Mucosa of rectum (tissue), 2 donors: ENCODE data around the gene RFTN1.

Source experiments
- H3K27ac ChIP-seq, 2 donors: one replicate each; pipeline ENCODE4 v1.7.0; 2013; ENCODE audit warnings: inconsistent platforms in 2 of 2, low read depth in 2 of 2, low read length in 2 of 2
- H3K27me3 ChIP-seq, 2 donors: one replicate each; pipeline ENCODE4 v1.7.0; 2013; ENCODE audit warnings: low read length in 2 of 2; ENCODE audit not compliant: control insufficient read depth in 2 of 2, insufficient read depth in 2 of 2
- H3K36me3 ChIP-seq, 2 donors: one replicate each; pipeline ENCODE4 v1.7.0; 2013; ENCODE audit warnings: low read length in 2 of 2; ENCODE audit not compliant: control insufficient read depth in 2 of 2, insufficient read depth in 2 of 2
- H3K4me1 ChIP-seq, 2 donors: one replicate each; pipeline ENCODE4 v1.7.0; 2013; ENCODE audit warnings: low read length in 2 of 2, mild to moderate bottlenecking in 1 of 2; ENCODE audit not compliant: control insufficient read depth in 2 of 2, insufficient read depth in 2 of 2
- H3K4me3 ChIP-seq, 2 donors: one replicate each; pipeline ENCODE4 v1.7.0; 2013; ENCODE audit warnings: low read length in 2 of 2
- H3K9ac ChIP-seq, 2 donors: one replicate each; pipeline ENCODE4 v1.7.0; 2013; ENCODE audit warnings: low read length in 2 of 2, low read depth in 1 of 2, mild to moderate bottlenecking in 1 of 2
- H3K9me3 ChIP-seq, 2 donors: one replicate each; pipeline ENCODE4 v1.7.0; 2013; ENCODE audit warnings: low read length in 2 of 2; ENCODE audit not compliant: control insufficient read depth in 2 of 2
- donor health status: healthy.
- donor health status: Normal muscosa, but diverticular disease.

RFTN1 gene

DNA sequence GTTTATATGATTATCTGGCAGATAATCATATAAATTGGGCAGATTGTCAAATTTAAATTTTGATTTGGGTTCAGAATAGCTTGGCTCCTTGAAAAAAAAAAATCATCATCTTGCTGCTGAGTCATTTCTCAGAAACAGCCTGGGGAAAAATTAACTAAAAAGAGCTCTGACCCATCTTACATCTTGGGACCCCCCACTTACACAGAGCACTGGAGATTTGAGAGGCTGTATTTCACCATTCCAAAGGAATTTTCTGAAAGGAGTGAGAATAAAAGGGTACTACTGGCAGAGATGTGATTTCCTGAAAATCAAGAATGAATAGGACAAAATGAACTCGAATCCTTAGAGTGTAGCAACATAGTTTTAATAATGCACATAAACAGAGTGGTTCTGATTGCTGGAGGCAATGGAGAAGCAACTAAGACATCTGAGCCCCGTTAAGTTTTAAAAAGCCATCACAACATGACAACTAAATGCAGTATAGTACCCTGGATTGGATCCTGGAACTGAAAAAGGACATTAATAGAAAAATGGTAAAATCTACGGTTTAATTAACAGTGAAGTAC, 97.5 kb downstream of the RFTN1 start:
- no peak overlapping the region for H3K9ac ChIP-seq
- H3K4me3 ChIP-seq: no peak overlapping the region
- peaks cover 0 to 3% of the 10 kb centered on the region in 2 donors for H3K4me1 ChIP-seq
- no peaks in the 10 kb centered on the region for H3K27me3 ChIP-seq
- H3K9me3 ChIP-seq: no peaks in the 10 kb centered on the region
- H3K36me3 ChIP-seq: no peaks in the 10 kb centered on the region
- no peak overlapping the region for H3K27ac ChIP-seq

DNA sequence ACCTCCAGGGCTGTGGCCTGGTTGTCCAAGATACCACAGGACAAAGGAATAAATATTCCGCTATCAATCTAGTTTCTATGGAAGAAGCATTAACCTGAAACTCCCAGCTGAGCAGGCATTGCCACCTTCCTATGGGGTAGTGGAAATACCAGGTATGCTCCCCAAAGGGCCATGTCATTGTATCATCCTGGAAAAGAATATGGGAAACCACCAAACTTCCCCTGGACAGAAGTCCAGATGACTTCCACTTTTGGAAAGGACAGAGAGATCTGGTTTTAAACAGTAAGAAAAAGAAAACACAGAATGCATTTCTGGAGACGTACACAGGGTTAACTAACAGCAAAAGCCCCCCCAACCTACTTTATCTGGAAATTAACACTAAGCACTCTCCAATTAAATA, 100.2 kb downstream of the RFTN1 start:
- H3K27ac ChIP-seq: no peak overlapping the region
- no peaks in the 10 kb centered on the region for H3K27me3 ChIP-seq
- no peaks in the 10 kb centered on the region for H3K4me1 ChIP-seq
- no peak overlapping the region for H3K9ac ChIP-seq
- H3K36me3 ChIP-seq: peaks cover 0 to 4% of the 10 kb centered on the region in 2 donors
- H3K9me3 ChIP-seq: no peaks in the 10 kb centered on the region
- H3K4me3 ChIP-seq: no peak overlapping the region

DNA sequence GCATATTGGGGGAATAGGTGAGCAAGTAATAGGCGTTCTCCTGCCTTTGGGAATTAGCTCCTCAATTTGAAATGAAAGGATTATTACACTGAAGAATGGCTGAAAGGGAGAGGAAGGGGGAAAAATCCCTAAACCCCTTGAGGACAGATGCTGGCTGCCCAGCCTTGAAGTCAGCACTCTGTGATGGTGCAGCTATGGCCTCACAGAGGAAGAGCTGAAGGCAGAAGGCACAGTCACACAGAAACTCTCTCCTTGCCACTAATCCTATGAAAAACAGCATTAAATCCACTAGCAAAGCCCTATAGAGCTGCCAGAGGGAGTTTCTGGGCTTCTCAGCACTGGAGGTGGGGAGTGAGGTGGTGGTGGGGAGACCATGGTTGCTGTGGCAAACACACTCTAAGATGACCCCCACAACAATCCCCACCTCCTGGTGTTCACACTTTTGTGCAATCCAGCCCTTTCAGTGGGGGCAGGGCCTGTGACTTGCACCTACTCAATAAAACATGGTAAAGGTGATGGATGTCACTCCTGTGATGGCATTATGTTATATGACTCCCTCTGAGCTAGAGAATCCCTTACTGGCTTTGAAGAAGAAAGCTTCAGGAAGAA, 101.2 kb downstream of the RFTN1 start:
- H3K27me3 ChIP-seq: no peaks in the 10 kb centered on the region
- no peak overlapping the region for H3K4me3 ChIP-seq
- H3K4me1 ChIP-seq: no peaks in the 10 kb centered on the region
- H3K9me3 ChIP-seq: no peaks in the 10 kb centered on the region
- H3K36me3 ChIP-seq: peaks cover 0 to 4% of the 10 kb centered on the region in 2 donors
- no peak overlapping the region for H3K9ac ChIP-seq
- H3K27ac ChIP-seq: no peak overlapping the region

DNA sequence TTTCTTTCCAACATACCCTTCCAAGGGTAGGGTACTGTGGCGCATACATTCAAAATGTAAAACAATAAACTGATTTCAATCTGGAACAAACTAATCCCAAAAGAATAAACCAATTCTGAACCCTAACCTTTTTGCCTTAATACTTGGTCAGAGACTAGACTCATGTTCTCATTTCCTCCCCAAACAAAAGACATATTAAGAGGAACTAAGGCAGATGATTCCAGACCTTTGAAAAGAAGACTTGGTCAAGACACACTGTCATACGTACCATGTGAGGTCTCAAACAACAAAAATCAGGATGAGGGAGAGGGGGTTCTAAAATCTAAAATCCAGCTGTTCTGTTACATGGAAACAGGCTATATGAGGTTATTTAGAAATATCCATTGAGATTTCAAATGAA, 102.1 kb downstream of the RFTN1 start:
- no peak overlapping the region for H3K4me3 ChIP-seq
- H3K36me3 ChIP-seq: peaks cover 0 to 4% of the 10 kb centered on the region in 2 donors
- no peak overlapping the region for H3K27ac ChIP-seq
- H3K9ac ChIP-seq: no peak overlapping the region
- H3K4me1 ChIP-seq: no peaks in the 10 kb centered on the region
- H3K27me3 ChIP-seq: no peaks in the 10 kb centered on the region
- H3K9me3 ChIP-seq: no peaks in the 10 kb centered on the region

DNA sequence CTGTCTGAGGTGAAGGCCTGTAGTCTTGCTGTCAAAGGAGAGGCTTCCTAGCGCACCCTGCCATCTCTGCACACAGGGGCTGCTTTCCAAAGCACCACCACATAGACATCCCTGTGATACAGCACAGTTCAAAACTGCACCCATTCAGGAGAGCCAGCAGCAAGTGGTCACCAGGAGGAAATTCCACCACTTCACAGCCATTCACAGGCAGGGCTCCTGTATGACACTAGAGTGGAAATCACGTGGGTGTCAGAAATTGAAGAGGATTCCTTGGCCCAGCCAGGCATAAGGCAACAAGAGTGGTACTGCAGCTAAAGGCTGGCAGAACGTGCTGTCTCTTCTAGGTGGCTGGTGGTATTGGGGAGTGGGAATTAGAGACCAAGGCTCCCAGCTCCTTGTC, 102.8 kb downstream of the RFTN1 start:
- no peaks in the 10 kb centered on the region for H3K27me3 ChIP-seq
- H3K9ac ChIP-seq: no peak overlapping the region
- H3K4me3 ChIP-seq: no peak overlapping the region
- no peaks in the 10 kb centered on the region for H3K9me3 ChIP-seq
- H3K36me3 ChIP-seq: peaks cover 0 to 4% of the 10 kb centered on the region in 2 donors
- H3K4me1 ChIP-seq: no peaks in the 10 kb centered on the region
- H3K27ac ChIP-seq: no peak overlapping the region

DNA sequence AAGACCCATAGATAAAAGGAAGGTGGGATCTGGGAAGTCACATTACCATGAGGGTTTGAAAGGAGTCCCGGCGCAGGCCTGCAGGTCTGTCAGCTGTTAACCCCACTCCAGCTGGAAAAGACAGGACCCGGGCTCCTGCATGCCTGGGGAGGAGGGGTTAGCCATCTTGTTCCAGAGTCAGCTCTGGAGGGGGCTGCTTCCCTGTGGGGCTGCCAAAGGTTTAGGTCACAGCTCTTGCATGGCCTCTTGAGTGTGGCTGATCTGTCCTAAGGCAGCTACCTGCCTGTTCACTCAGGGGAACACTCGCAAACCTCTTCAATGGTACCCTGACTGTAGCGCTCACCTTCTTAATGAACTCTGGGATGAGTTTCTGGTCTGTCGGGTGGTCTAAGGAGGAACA, 104.5 kb downstream of the RFTN1 start:
- peaks cover 0 to 4% of the 10 kb centered on the region in 2 donors for H3K36me3 ChIP-seq
- no peak overlapping the region for H3K4me3 ChIP-seq
- H3K27ac ChIP-seq: no peak overlapping the region
- H3K9me3 ChIP-seq: no peaks in the 10 kb centered on the region
- H3K4me1 ChIP-seq: no peaks in the 10 kb centered on the region
- H3K27me3 ChIP-seq: no peaks in the 10 kb centered on the region
- H3K9ac ChIP-seq: no peak overlapping the region

DNA sequence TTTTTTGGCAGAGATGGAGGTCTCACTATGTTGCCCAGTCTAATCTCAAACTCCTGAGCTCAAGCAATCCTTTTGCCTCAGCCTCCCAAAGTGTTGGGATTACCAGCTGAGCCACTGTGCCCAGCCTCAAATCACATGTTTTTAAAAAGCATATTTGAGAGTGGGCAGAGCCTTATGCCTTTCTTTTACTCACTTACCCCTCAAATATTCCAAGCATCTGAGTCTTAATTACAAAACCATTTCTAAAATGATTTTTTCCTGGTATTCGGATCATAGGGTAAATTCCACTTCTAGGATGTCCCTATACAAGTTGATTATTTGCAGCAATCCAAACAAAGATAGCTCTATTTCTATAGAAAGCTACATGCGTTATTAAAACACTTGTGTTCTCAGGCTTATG, 106.1 kb downstream of the RFTN1 start:
- Histone ChIP-seq H3K9me3 (no peaks in the 10 kb centered on the region), H3K9ac (no peak overlapping the region), H3K36me3 (peaks cover 0 to 4% of the 10 kb centered on the region in 2 donors), H3K27me3 (no peaks in the 10 kb centered on the region), H3K4me3 (no peak overlapping the region), H3K4me1 (no peaks in the 10 kb centered on the region), H3K27ac (no peak overlapping the region)

DNA sequence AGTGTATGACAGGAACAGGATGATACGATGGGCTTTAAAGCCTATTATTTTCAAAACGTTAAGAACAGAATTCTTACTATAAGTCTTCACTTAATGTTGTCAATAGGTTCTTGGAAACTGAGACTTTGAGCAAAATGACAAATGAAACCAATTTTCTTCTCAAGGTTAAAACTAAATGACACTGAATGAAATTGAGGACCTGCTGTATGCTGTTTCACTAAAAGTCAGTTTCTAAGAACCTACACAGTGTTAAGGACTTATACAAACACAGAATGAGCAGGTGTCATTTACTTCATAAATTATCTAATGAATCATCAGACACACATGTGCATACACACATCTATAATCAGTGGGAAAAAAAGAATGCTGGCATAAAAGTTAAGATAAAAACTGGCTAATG, 106.9 kb downstream of the RFTN1 start:
- peaks cover 0 to 4% of the 10 kb centered on the region in 2 donors for H3K36me3 ChIP-seq
- no peaks in the 10 kb centered on the region for H3K27me3 ChIP-seq
- no peak overlapping the region for H3K27ac ChIP-seq
- no peaks in the 10 kb centered on the region for H3K4me1 ChIP-seq
- H3K9me3 ChIP-seq: no peaks in the 10 kb centered on the region
- no peak overlapping the region for H3K4me3 ChIP-seq
- H3K9ac ChIP-seq: no peak overlapping the region

DNA sequence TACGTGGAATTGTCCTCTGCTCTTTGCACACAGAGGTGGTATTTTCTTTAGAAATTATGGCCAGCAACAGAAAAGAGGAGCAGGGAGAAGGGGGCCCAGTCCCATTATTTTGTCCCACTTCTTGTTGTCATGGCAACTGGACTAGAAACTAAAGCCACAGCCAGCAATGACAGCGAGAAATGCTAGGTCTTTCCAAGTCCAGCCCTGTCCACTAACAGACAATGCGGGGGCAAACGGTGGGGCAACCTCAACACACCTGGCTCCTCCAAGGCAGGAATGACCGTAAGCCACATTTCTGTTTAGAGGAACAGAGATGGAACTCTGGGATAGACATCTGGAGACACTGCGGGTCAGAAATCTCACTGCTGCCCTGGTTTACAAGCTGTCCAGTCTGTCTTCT, 107.3 kb downstream of the RFTN1 start:
- no peaks in the 10 kb centered on the region for H3K27me3 ChIP-seq
- no peak overlapping the region for H3K4me3 ChIP-seq
- peaks cover 0 to 4% of the 10 kb centered on the region in 2 donors for H3K36me3 ChIP-seq
- no peaks in the 10 kb centered on the region for H3K4me1 ChIP-seq
- no peaks in the 10 kb centered on the region for H3K9me3 ChIP-seq
- H3K27ac ChIP-seq: no peak overlapping the region
- no peak overlapping the region for H3K9ac ChIP-seq

DNA sequence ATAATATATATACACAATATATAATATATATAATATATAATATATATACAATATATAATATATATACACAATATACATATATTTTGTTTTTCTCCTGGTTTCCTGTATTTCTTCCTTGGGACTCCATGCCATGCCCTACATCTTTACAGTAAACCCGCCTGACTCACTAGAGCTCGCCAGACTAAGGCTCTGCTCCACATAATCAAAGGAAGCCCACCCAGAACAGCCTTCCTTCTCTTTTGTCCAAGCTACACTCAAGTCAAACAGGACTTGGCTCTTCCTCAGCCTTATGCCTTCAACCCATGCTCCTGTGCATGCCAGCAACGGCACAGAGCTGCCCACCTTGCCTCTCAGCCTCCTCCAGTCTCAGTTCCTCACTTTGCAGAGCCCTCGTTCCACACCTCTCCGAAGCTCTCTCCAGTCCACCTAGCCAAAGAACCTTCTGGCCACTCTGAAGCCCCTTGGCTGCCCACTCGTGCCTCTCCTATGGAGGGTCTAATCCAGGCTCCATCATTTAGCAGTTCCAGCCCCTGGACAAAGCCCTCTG, 109.1 kb downstream of the RFTN1 start:
- Histone ChIP-seq H3K4me3 (no peak overlapping the region), H3K27me3 (no peaks in the 10 kb centered on the region), H3K9me3 (no peaks in the 10 kb centered on the region), H3K9ac (no peak overlapping the region), H3K36me3 (peaks cover 0 to 4% of the 10 kb centered on the region in 2 donors), H3K27ac (no peak overlapping the region), H3K4me1 (no peaks in the 10 kb centered on the region)
